Measurements from ENCODE around the gene PON2.

- TF ChIP-seq EZH2 (IDR thresholded peaks at IDR 0.05) (no peak), REST (IDR thresholded peaks at IDR 0.05; ENCODE audit: low read depth) (no peak), CTCF (IDR thresholded peaks at IDR 0.05 in 2 of 3, conservative IDR thresholded peaks at IDR 0.05 in 1 of 3; ENCODE audit: borderline replicate concordance in 1 of 3, insufficient read depth in 1 of 3, low read depth in 2 of 3, low read length in 2 of 3) (no peak), SIN3A (IDR thresholded peaks at IDR 0.05; ENCODE audit: low read depth) (no peak), FOSL1 (IDR thresholded peaks at IDR 0.05; ENCODE audit: low read depth) (no peak), SP1 (IDR thresholded peaks at IDR 0.05; ENCODE audit: low read depth) (no peak), POLR2A (IDR thresholded peaks at IDR 0.05; ENCODE audit: borderline replicate concordance, extremely low read depth, insufficient read depth, insufficient read length) (no peak), EGR1 (IDR thresholded peaks at IDR 0.05; ENCODE audit: low read depth) (no peak), TCF7L2 (IDR thresholded peaks at IDR 0.05; ENCODE audit: borderline replicate concordance, extremely low read depth, insufficient read depth, insufficient read length) (no peak), YY1 (IDR thresholded peaks at IDR 0.05; ENCODE audit: extremely low read depth, insufficient replicate concordance, low read depth, low read length) (no peak), JUND (IDR thresholded peaks at IDR 0.05) (no peak), ZBTB33 (IDR thresholded peaks at IDR 0.05; ENCODE audit: extremely low read depth, insufficient replicate concordance, low read length) (no peak), MAX (IDR thresholded peaks at IDR 0.05) (no peak)
Measured at GRCh38 chr7:95421847-95422444, 12.9 kb downstream of the PON2 start.

Data from HCT116 (cell line).